ENCODE results near the gene RIMBP2.

RIMBP2 gene

GRCh38 chr12:130500835-130501330 lies 215.2 kb downstream of the RIMBP2 start:
- no peak for DNase-seq (ENCODE audit: low read depth)

GRCh38 chr12:130499474-130499873 lies 216.6 kb downstream of the RIMBP2 start:
- no peak for DNase-seq (ENCODE audit: low read depth)

GRCh38 chr12:130498589-130499385 lies 217.3 kb downstream of the RIMBP2 start:
- no peak for DNase-seq (ENCODE audit: low read depth)

GRCh38 chr12:130497991-130498390 lies 218.1 kb downstream of the RIMBP2 start:
- no peak for DNase-seq (ENCODE audit: low read depth)

- DNase-seq (ENCODE audit: low read depth), result no peak
These were observed 218.8 kb downstream of the RIMBP2 start for GRCh38 chr12:130497321-130497720.

- DNase-seq (ENCODE audit: low read depth), result no peak
These were observed 219.5 kb downstream of the RIMBP2 start for GRCh38 chr12:130496516-130497120.

GRCh38 chr12:130495156-130495555 lies 220.9 kb downstream of the RIMBP2 start:
- no peak for DNase-seq (ENCODE audit: low read depth)

GRCh38 chr12:130494736-130495135 lies 221.4 kb downstream of the RIMBP2 start:
- no peak for DNase-seq (ENCODE audit: low read depth)

GRCh38 chr12:130493951-130494350 lies 222.1 kb downstream of the RIMBP2 start:
- DNase-seq (ENCODE audit: low read depth), result no peak

- no peak for DNase-seq (ENCODE audit: low read depth)
These were observed 224.4 kb downstream of the RIMBP2 start for GRCh38 chr12:130491421-130492357.

- DNase-seq (ENCODE audit: low read depth), result no peak
These were observed 225.4 kb downstream of the RIMBP2 start for GRCh38 chr12:130490674-130491073.

GRCh38 chr12:130489293-130489692 lies 226.8 kb downstream of the RIMBP2 start:
- DNase-seq (ENCODE audit: low read depth), result no peak

GRCh38 chr12:130488358-130488710 lies 227.8 kb downstream of the RIMBP2 start:
- no peak for DNase-seq (ENCODE audit: low read depth)

- DNase-seq (ENCODE audit: low read depth), result no peak
These were observed 228.3 kb downstream of the RIMBP2 start for GRCh38 chr12:130487636-130488357.

GRCh38 chr12:130486891-130487416 lies 229.1 kb downstream of the RIMBP2 start:
- no peak for DNase-seq (ENCODE audit: low read depth)

GRCh38 chr12:130486146-130486435 lies 230.0 kb downstream of the RIMBP2 start:
- DNase-seq (ENCODE audit: low read depth), result no peak

GRCh38 chr12:130485291-130486145 lies 230.6 kb downstream of the RIMBP2 start:
- no peak for DNase-seq (ENCODE audit: low read depth)

- no peak for DNase-seq (ENCODE audit: low read depth)
These were observed 231.9 kb downstream of the RIMBP2 start for GRCh38 chr12:130484221-130484620.

GRCh38 chr12:130483616-130484180 lies 232.4 kb downstream of the RIMBP2 start:
- DNase-seq (ENCODE audit: low read depth), result no peak

GRCh38 chr12:130482448-130482847 lies 233.7 kb downstream of the RIMBP2 start:
- no peak for DNase-seq (ENCODE audit: low read depth)

Data from stromal cell of bone marrow (primary cell).